GM23338 (cell line): Measurements from ENCODE around the gene CLCN1. TPM values are rescaled to one million over a fixed set of nuclear protein-coding genes. Genes with fewer than 3 reads are reported as not detected.

ENCODE experiments used
- ATAC-seq: fragments of 200-7000 bp; cut with Tn5 transposase; 3 replicates; pipeline ENCODE4 v1.9.1; 2020
- DNase-seq: peaks from one replicate; pipeline ENCODE4 v3.0.0-alpha.2; 2015; ENCODE audit warnings: low spot score
- H2AFZ ChIP-seq: fragments of 200-600 bp; sonication (generic); 2 replicates; pipeline ENCODE4 v1.8.0; 2016; ENCODE audit warnings: antibody characterized with exemption, mild to moderate bottlenecking, moderate library complexity
- H3F3A ChIP-seq: fragments of 200-600 bp; sonication (generic); replicated peaks from 2 replicates; pipeline ENCODE4 v1.8.0; 2017; ENCODE audit warnings: antibody characterized with exemption, mixed run types, low read depth
- H3K27ac ChIP-seq: fragments of 200-600 bp; sonication (generic); 2 replicates; pipeline ENCODE4 v1.6.1; 2016; ENCODE audit warnings: low read depth
- H3K27me3 ChIP-seq: fragments of 200-600 bp; sonication (generic); 2 replicates; pipeline ENCODE4 v1.8.0; 2016; ENCODE audit warnings: mild to moderate bottlenecking, mixed run types, moderate library complexity; ENCODE audit not compliant: insufficient read depth
- H3K36me3 ChIP-seq: fragments of 200-600 bp; sonication (generic); 2 replicates; pipeline ENCODE4 v1.8.0; 2016; ENCODE audit warnings: mild to moderate bottlenecking; ENCODE audit not compliant: insufficient read depth
- H3K4me1 ChIP-seq: fragments of 200-600 bp; sonication (generic); 2 replicates; pipeline ENCODE4 v1.8.0; 2016; ENCODE audit warnings: mild to moderate bottlenecking, moderate library complexity; ENCODE audit not compliant: insufficient read depth
- H3K4me2 ChIP-seq: fragments of 200-600 bp; sonication (generic); 2 replicates; pipeline ENCODE4 v1.7.1; 2017; ENCODE audit warnings: mixed run types
- H3K4me3 ChIP-seq: fragments of 200-600 bp; sonication (generic); 2 replicates; pipeline ENCODE4 v1.6.1; 2016; ENCODE audit warnings: mixed run types
- H3K79me2 ChIP-seq: fragments of 200-600 bp; sonication (generic); replicated peaks from 2 replicates; pipeline ENCODE4 v1.8.0; 2017; ENCODE audit warnings: mild to moderate bottlenecking; ENCODE audit not compliant: insufficient read depth
- H3K9me2 ChIP-seq: fragments of 200-600 bp; sonication (generic); 2 replicates; pipeline ENCODE4 v1.8.0; 2017; ENCODE audit not compliant: insufficient read depth
- H4K20me1 ChIP-seq: fragments of 200-600 bp; sonication (generic); replicated peaks from 2 replicates; pipeline ENCODE4 v1.8.0; 2017; ENCODE audit warnings: mild to moderate bottlenecking; ENCODE audit not compliant: insufficient read depth
- H3K27ac Mint-ChIP-seq: 2 replicates; pipeline ENCODE4 v1.8.0; 2020; ENCODE audit warnings: inconsistent platforms, mild to moderate bottlenecking, moderate library complexity, mixed read lengths
- H3K27me3 Mint-ChIP-seq: 3 replicates; pipeline ENCODE4 v1.8.0; 2022; ENCODE audit warnings: low read depth, mild to moderate bottlenecking, moderate library complexity, mixed read lengths, inconsistent platforms; ENCODE audit not compliant: insufficient read depth, poor library complexity
- H3K36me3 Mint-ChIP-seq: 3 replicates; pipeline ENCODE4 v1.8.0; 2021; ENCODE audit warnings: low read depth, mild to moderate bottlenecking, inconsistent platforms, moderate library complexity, mixed read lengths
- H3K4me1 Mint-ChIP-seq: 3 replicates; pipeline ENCODE4 v1.8.0; 2020; ENCODE audit warnings: mild to moderate bottlenecking, inconsistent platforms, mixed read lengths
- H3K4me3 Mint-ChIP-seq: 3 replicates; pipeline ENCODE4 v1.8.0; 2021; ENCODE audit warnings: moderate library complexity, mild to moderate bottlenecking, inconsistent platforms, mixed read lengths
- H3K9me3 Mint-ChIP-seq: 3 replicates; pipeline ENCODE4 v1.8.0; 2020; ENCODE audit warnings: moderate library complexity, mild to moderate bottlenecking, inconsistent platforms, mixed read lengths
- ETS1 ChIP-seq: IDR thresholded peaks from 2 replicates; pipeline ENCODE4 v1.6.1; 2016; ENCODE audit warnings: antibody characterized with exemption
- JUNB ChIP-seq: IDR thresholded peaks from one replicate; pipeline ENCODE4 v1.6.1; 2016; ENCODE audit warnings: antibody characterized with exemption; ENCODE audit not compliant: unreplicated experiment
- NANOG ChIP-seq: IDR thresholded peaks from 2 replicates; pipeline ENCODE4 v1.6.1; 2016; ENCODE audit warnings: antibody characterized with exemption, borderline replicate concordance
- REST ChIP-seq: IDR thresholded peaks from one replicate; pipeline ENCODE4 v1.6.1; 2018; ENCODE audit warnings: antibody characterized with exemption; ENCODE audit not compliant: unreplicated experiment
- STAT1 ChIP-seq: IDR thresholded peaks from one replicate; pipeline ENCODE4 v1.6.1; 2016; ENCODE audit warnings: antibody characterized with exemption; ENCODE audit not compliant: unreplicated experiment
- ZNF114 ChIP-seq: fragments of 250-450 bp; sonication (Bioruptor Pico); IDR thresholded peaks from 2 replicates; pipeline ENCODE4 v1.5.0; 2020; ENCODE audit warnings: mild to moderate bottlenecking, moderate library complexity
- ZNF331 ChIP-seq: fragments of 250-450 bp; sonication (Bioruptor Pico); IDR thresholded peaks from 2 replicates; pipeline ENCODE4 v1.5.0; 2020; ENCODE audit warnings: low read depth, mild to moderate bottlenecking, moderate library complexity
- ZNF462 ChIP-seq: fragments of 250-450 bp; sonication (Bioruptor Pico); IDR thresholded peaks from 2 replicates; pipeline ENCODE4 v1.5.0; 2020; ENCODE audit warnings: mild to moderate bottlenecking, moderate library complexity
- polyA plus RNA-seq: library from polyadenylated mRNA; unstranded; fragments of >200 nt; fragmentation: Nextera tagmentation; extraction: Ambion mirVana; gene quantifications from 2 replicates; pipeline ENCODE4 v1.2.1, GENCODE V29; 2016
- total RNA-seq: library from RNA; depleted of rRNA; stranded (reverse); fragments of >200 nt; shearing (Covaris generic); gene quantifications from 2 replicates; pipeline ENCODE4 v1.2.3, GENCODE V29; 2014

The CLCN1 gene
- total and polyA plus RNA-seq, 2 experiments from 2014 or later = 0.38 to 0.48 TPM

- TF ChIP-seq ZNF331 (CRISPR knock-in tag) (no peak), STAT1 (no peak)
Measured at GRCh38 chr7:143356414-143357050, 40.6 kb downstream of the CLCN1 start (continued).

GRCh38 chr7:143358626-143359025 is 42.7 kb downstream of the CLCN1 start:
- Mint-ChIP-seq H3K27ac (no peak overlapping the region), H3K36me3 (peaks cover 56% of the 10 kb centered on the region), H3K9me3 (no peaks in the 10 kb centered on the region; the same call in 1 of the 3 replicates), H3K4me3 (no peak overlapping the region), H3K4me1 (peaks cover 26% of the 10 kb centered on the region), H3K27me3 (peaks cover 23% of the 10 kb centered on the region)
- DNase-seq (no peak), ATAC-seq (no peak)
- TF ChIP-seq ZNF462 (CRISPR knock-in tag) (no peak), ETS1 (no peak), ZNF114 (no peak), NANOG (no peak), REST (no peak), JUNB (no peak)
- H3K4me2 ChIP-seq = no peak overlapping the region
- H4K20me1 ChIP-seq = no peaks in the 10 kb centered on the region
- H3K27ac ChIP-seq = no peak overlapping the region
- H3K4me1 ChIP-seq = peaks cover 13% of the 10 kb centered on the region
- peaks cover 11% of the 10 kb centered on the region for H3K36me3 ChIP-seq
- no peaks in the 10 kb centered on the region; the same call in 1 of the 2 replicates for H3K9me2 ChIP-seq
- H3K27me3 ChIP-seq = peaks cover 8% of the 10 kb centered on the region
- no peaks in the 10 kb centered on the region for H3F3A ChIP-seq
- no peaks in the 10 kb centered on the region for H3K79me2 ChIP-seq
- H3K4me3 ChIP-seq = no peak overlapping the region
- no peak overlapping the region for H2AFZ ChIP-seq
